Fibroblast of lung (primary cell): ENCODE measurements around the gene LRRC59.

ENCODE experiments used
- CTCF ChIP-seq, 2 donors: IDR thresholded peaks in 1 of 2; conservative IDR thresholded peaks in 1 of 2; 1 replicate in 1 of 2; 2 replicates in 1 of 2; pipeline ENCODE4 v1.5.1; 2011 to 2012; ENCODE audit warnings: low read length in 2 of 2, control low read depth in 1 of 2, inconsistent platforms in 1 of 2, low read depth in 1 of 2, mild to moderate bottlenecking in 1 of 2
- EZH2 ChIP-seq: IDR thresholded peaks from 2 replicates; pipeline ENCODE4 v1.5.1; 2012; ENCODE audit warnings: low read length, control low read depth, mild to moderate bottlenecking; ENCODE audit errors: missing control alignments

GRCh38 chr17:50350733-50351132, 46.6 kb downstream of the LRRC59 start:
- TF ChIP-seq CTCF (conservative IDR thresholded peaks at IDR 0.05 in 1 of 2, IDR thresholded peaks at IDR 0.05 in 1 of 2; ENCODE audit: low read depth in 1 of 2, low read length in 2 of 2) = no peak
- TF ChIP-seq EZH2 = no peak
